ENCODE measurements around the gene CUL1.

DNA sequence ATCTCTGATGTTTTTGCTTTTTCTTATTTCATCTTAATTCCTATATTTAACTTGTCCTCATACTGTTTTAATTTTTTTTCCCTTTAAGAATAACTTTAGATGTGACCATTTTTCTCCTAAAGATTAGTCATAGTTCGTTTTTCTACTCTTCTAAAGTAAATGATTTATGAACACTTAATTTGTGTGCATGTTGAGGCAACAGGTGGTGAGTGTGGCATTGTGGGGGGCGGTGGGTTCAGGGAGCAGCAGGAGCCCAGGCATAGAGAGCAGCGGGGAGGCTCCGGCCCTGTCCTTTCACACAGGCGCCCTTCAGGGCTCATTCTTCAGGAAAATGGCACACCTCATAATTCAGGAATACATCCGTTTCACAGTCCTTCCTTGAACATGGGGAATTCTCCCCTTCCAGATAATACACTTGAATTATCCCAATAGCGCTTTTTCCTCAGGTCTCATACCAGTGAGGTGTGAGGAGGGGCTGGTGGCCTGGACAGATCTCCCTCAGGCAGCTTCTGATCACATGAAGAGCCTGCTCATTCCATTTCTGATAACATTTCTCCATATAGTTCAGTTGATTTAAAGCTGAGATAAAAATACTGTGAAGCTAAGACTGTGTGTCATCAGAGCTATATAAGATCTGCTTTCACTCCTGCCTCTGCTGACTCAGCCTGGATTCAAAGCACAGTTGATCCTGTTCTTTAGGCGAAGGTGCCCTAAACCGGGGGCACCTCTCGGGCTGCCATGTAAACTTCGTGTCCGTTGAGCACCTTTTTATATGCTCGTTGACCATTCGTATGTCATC is 40.2 kb downstream of the CUL1 start:
- TF ChIP-seq POLR2A (IDR thresholded peaks at IDR 0.05; ENCODE audit: low read depth, low read length) = no peak
- TF ChIP-seq, protein P1, sequence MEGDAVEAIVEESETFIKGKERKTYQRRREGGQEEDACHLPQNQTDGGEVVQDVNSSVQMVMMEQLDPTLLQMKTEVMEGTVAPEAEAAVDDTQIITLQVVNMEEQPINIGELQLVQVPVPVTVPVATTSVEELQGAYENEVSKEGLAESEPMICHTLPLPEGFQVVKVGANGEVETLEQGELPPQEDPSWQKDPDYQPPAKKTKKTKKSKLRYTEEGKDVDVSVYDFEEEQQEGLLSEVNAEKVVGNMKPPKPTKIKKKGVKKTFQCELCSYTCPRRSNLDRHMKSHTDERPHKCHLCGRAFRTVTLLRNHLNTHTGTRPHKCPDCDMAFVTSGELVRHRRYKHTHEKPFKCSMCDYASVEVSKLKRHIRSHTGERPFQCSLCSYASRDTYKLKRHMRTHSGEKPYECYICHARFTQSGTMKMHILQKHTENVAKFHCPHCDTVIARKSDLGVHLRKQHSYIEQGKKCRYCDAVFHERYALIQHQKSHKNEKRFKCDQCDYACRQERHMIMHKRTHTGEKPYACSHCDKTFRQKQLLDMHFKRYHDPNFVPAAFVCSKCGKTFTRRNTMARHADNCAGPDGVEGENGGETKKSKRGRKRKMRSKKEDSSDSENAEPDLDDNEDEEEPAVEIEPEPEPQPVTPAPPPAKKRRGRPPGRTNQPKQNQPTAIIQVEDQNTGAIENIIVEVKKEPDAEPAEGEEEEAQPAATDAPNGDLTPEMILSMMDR (IDR thresholded peaks at IDR 0.05; ENCODE audit: extremely low read depth in 1 of 2, insufficient read depth in 1 of 2, low read depth in 1 of 2, low read length in 2 of 2) = no peak
